ENCODE measurements around the gene ABCB10.

DNA sequence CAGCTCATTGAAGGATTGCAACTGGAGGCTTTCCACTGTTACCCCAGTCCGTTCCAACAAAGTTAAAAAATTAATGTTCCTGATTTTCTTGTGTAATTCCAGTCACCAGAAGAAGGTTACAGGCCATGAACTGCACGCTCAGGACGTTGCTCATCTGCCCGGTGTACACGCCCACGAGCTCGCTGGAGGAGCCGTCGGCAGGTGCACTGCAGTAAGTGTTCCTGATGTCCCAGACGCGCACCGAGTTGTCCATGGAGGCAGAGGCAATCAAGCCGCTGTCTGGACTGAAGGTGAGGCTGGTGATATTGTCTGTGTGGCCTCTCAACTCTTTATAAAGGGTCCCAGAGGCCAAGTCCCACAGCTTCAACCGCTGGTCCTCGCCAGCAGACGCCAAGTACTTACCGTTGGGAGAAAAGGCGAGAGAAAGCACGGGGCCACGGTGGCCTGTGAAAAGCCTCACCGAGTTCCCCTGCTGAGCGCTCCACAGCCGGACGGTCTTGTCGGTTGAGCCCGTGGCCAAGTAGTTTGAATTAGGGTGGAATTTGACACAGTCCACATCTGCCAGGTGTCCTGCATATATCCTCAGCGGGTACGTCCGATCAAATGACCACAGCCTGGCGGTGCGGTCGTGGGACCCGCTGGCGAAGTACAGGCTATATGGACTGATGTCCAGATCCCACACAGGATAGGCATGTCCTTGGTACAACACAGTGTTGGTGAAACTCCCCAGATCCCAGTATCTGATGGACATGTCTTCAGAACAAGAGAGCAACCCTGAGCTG, 35.9 kb upstream of the ABCB10 start:
- TF ChIP-seq, protein P1, sequence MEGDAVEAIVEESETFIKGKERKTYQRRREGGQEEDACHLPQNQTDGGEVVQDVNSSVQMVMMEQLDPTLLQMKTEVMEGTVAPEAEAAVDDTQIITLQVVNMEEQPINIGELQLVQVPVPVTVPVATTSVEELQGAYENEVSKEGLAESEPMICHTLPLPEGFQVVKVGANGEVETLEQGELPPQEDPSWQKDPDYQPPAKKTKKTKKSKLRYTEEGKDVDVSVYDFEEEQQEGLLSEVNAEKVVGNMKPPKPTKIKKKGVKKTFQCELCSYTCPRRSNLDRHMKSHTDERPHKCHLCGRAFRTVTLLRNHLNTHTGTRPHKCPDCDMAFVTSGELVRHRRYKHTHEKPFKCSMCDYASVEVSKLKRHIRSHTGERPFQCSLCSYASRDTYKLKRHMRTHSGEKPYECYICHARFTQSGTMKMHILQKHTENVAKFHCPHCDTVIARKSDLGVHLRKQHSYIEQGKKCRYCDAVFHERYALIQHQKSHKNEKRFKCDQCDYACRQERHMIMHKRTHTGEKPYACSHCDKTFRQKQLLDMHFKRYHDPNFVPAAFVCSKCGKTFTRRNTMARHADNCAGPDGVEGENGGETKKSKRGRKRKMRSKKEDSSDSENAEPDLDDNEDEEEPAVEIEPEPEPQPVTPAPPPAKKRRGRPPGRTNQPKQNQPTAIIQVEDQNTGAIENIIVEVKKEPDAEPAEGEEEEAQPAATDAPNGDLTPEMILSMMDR (IDR thresholded peaks at IDR 0.05; ENCODE audit: borderline replicate concordance, extremely low read depth, low read length, poor library complexity, severe bottlenecking), result no peak
- TF ChIP-seq EZH2 (IDR thresholded peaks at IDR 0.05; ENCODE audit: borderline replicate concordance, low read depth, low read length, severe bottlenecking), result no peak

All from DND-41 (cell line).